K562 (cell line): ENCODE results near the gene FAM83G. TPM values are rescaled to one million over a fixed set of nuclear protein-coding genes. Genes with fewer than 3 reads are reported as not detected.

ENCODE experiments used
- ATAC-seq: fragments of 200-7000 bp; cut with Tn5 transposase; 3 replicates; pipeline ENCODE4 v1.9.1; 2020; ENCODE audit warnings: moderate library complexity
- BruUV-seq: library from RNA; stranded (reverse); fragments of 400-500 nt; replicated peaks from 2 replicates; lab custom pipeline; 2021; lab: Mats Ljungman, UMichigan
- CTCF ChIA-PET: fragments of 300-600 bp; formaldehyde crosslinking; extraction: SDS; loops from one replicate; lab custom pipeline; 2021; ENCODE audit warnings: low intra/inter-chr PET ratio; lab: Yijun Ruan, JAX
- POLR2A ChIA-PET: fragments of 300-600, 350-650 bp; sonication (Branson Sonifier 250); formaldehyde crosslinking; extraction: SDS; loops from one replicate; lab custom pipeline; 2021; ENCODE audit warnings: antibody characterized with exemption, inconsistent platforms; lab: Yijun Ruan, JAX
- DNase-seq, 4 experiments: peaks; one replicate each; pipeline versions ENCODE4 v3.0.0 to v3.0.0-alpha.2; 2011 to 2018; ENCODE audit warnings: low spot score in 3 of 4, mixed read lengths in 3 of 4; ENCODE audit errors: extremely low read depth in 1 of 4
- FAIRE-seq: peaks from 2 replicates; lab custom pipeline; 2011; peaks lifted over from hg19 to GRCh38; lab: Jason Lieb, UNC
- H2AFZ ChIP-seq: 2 replicates; pipeline ENCODE4 v1.6.0; 2011; ENCODE audit warnings: low read depth, low read length, control low read depth, inconsistent platforms
- H3K27ac ChIP-seq: fragments of 200-600 bp; 3 replicates; pipeline ENCODE4 v1.8.0; 2011; ENCODE audit warnings: low read depth, mild to moderate bottlenecking, control low read depth, inconsistent platforms, low read length, moderate library complexity, mixed read lengths; ENCODE audit errors: extremely low read depth
- H3K27me3 ChIP-seq, 2 experiments: fragments of 300-600 bp in 1 of 2; 2 replicates in 1 of 2; 3 replicates in 1 of 2; pipeline versions ENCODE4 v1.6.0 to v1.8.0; 2011; ENCODE audit warnings: inconsistent platforms in 2 of 2, low read length in 2 of 2, mild to moderate bottlenecking in 1 of 2, mixed read lengths in 1 of 2, moderate library complexity in 1 of 2; ENCODE audit not compliant: control insufficient read depth in 2 of 2, insufficient read depth in 2 of 2
- H3K36me3 ChIP-seq: fragments of 300-600 bp; 3 replicates; pipeline ENCODE4 v1.8.0; 2011; ENCODE audit warnings: mild to moderate bottlenecking, low read length, inconsistent platforms; ENCODE audit not compliant: control insufficient read depth, insufficient read depth
- H3K4me1 ChIP-seq, 2 experiments: fragments of 200-600 bp in 1 of 2; replicated peaks in 1 of 2; 2 replicates in 1 of 2; 3 replicates in 1 of 2; pipeline versions ENCODE4 v1.5.1 to v1.8.0; 2011; ENCODE audit warnings: inconsistent platforms in 2 of 2, low read length in 2 of 2, mild to moderate bottlenecking in 1 of 2, mixed read lengths in 1 of 2, moderate library complexity in 1 of 2; ENCODE audit not compliant: control insufficient read depth in 2 of 2, insufficient read depth in 2 of 2
- H3K4me2 ChIP-seq: 2 replicates; pipeline ENCODE4 v1.6.1; 2011; ENCODE audit warnings: low read length, control low read depth, inconsistent platforms, mixed read lengths; ENCODE audit not compliant: insufficient read depth
- H3K4me3 ChIP-seq: fragments of 200-600 bp; sonication (generic), shearing (Covaris generic); 2 replicates; pipeline ENCODE4 v1.5.1; 2016; ENCODE audit warnings: control low read depth, inconsistent platforms
- H3K79me2 ChIP-seq: fragments of 200-600 bp; 3 replicates; pipeline ENCODE4 v1.8.0; 2011; ENCODE audit warnings: low read length, inconsistent platforms; ENCODE audit not compliant: control insufficient read depth, insufficient read depth
- H3K9ac ChIP-seq, 2 experiments: 2 replicates each; pipeline versions ENCODE4 v1.6.0 to v1.6.1; 2011; ENCODE audit warnings: low read depth in 2 of 2, low read length in 2 of 2, control low read depth in 1 of 2, inconsistent platforms in 1 of 2, mild to moderate bottlenecking in 1 of 2, mixed read lengths in 1 of 2; ENCODE audit not compliant: insufficient read depth in 1 of 2
- H3K9me1 ChIP-seq: one replicate; pipeline ENCODE4 v1.6.0; 2011; ENCODE audit warnings: inconsistent platforms, mild to moderate bottlenecking, low read length, moderate library complexity; ENCODE audit not compliant: control insufficient read depth, insufficient read depth
- H3K9me3 ChIP-seq: replicated peaks from 2 replicates; pipeline ENCODE4 v1.5.1; 2011; ENCODE audit warnings: low read depth, low read length, inconsistent platforms; ENCODE audit not compliant: control insufficient read depth, insufficient read depth
- H4K20me1 ChIP-seq: replicated peaks from 2 replicates; pipeline ENCODE4 v1.6.1; 2011; ENCODE audit warnings: low read length, inconsistent platforms, mixed read lengths; ENCODE audit not compliant: control insufficient read depth, insufficient read depth
- CBX8 ChIP-seq: fragments of 200-600 bp; sonication (generic); IDR thresholded peaks from 2 replicates; pipeline ENCODE4 v1.6.1; 2012; ENCODE audit warnings: borderline replicate concordance, mixed run types, low read depth, mild to moderate bottlenecking, moderate library complexity, mixed read lengths, low read length, control low read depth, inconsistent platforms; ENCODE audit not compliant: poor library complexity, severe bottlenecking; ENCODE audit errors: extremely low read depth
- CREB1 ChIP-seq, 2 experiments: sonication (generic) in 1 of 2; formaldehyde crosslinking in 1 of 2; IDR thresholded peaks; 2 replicates each; pipeline versions ENCODE4 v1.6.1 to v1.8.0; 2012 to 2022; ENCODE audit warnings: inconsistent platforms in 1 of 2, mild to moderate bottlenecking in 1 of 2, missing genetic modification reagents in 1 of 2, moderate library complexity in 1 of 2
- CREBBP ChIP-seq: IDR thresholded peaks from one replicate; pipeline ENCODE4 v1.6.1; 2012; ENCODE audit warnings: low read depth, mild to moderate bottlenecking, control low read depth, inconsistent platforms, low read length
- ZNF655 ChIP-seq: fragments of 250-450 bp; sonication (Bioruptor Pico); IDR thresholded peaks from 2 replicates; pipeline ENCODE4 v1.5.0; 2021
- WGBS: fragments of 100-300 bp; shearing (Covaris generic); methylation state at CpG from one replicate; pipeline ENCODE4 v1.1.6; 2016; ENCODE audit warnings: low coverage, mixed read lengths; ENCODE audit not compliant: insufficient coverage; ENCODE audit errors: missing lambda C conversion rate; 5-methylcytosine and 5-hydroxymethylcytosine counted together
- in situ Hi-C: fragments of 300-500 bp; cut with MboI; formaldehyde crosslinking; loops from 4 replicates; pipeline ENCODE4 v1.15.0; 2018; ENCODE audit warnings: inconsistent platforms, mixed read lengths
- intact Hi-C: fragments of 100-400 bp; cut with micrococcal nuclease; formaldehyde crosslinking; loops from 2 replicates; pipeline ENCODE4 v1.14.2; 2022
- polyA plus RNA-seq, 8 experiments: library from polyadenylated mRNA; depleted of rRNA in 4 of 8; stranded (reverse) in 5 of 8; unstranded in 3 of 8; fragments of >200 nt; fragmentation: Nextera tagmentation in 2 of 8; fragmentation: Illumina TruSeq in 1 of 8; extraction: Ambion mirVana in 2 of 8; extraction: Trizol in 1 of 8; gene quantifications; 2 replicates each; pipeline versions ENCODE4 v1.2.1 to v1.2.3, GENCODE V29; 2011 to 2014; ENCODE audit warnings: inconsistent platforms in 1 of 8, missing spikeins in 1 of 8
- total RNA-seq, 7 experiments: library from RNA; depleted of rRNA in 6 of 7; stranded (reverse); fragments of >200 nt in 6 of 7; fragmentation: Illumina TruSeq in 2 of 7; extraction: Trizol in 2 of 7; gene quantifications; 2 replicates each; pipeline versions ENCODE4 v1.2.1 to v1.2.3, GENCODE V29; 2011 to 2021; ENCODE audit warnings: low replicate concordance in 1 of 7

FAM83G gene
- total and polyA plus RNA-seq, 9 of the 15 experiments (the other 6 are each of a cell fraction or from before 2014, with no cell fraction given), result 0.04 to 10.3 (median 4.5) TPM; not detected in 1

GRCh38 chr17:18944646-18945045 is 59.9 kb downstream of the FAM83G start:
- H4K20me1 ChIP-seq, result no peaks in the 10 kb centered on the region
- FAIRE-seq, result no peak
- in situ Hi-C loops, result no loop called here
- no peaks in the 10 kb centered on the region for H3K79me2 ChIP-seq
- no peak overlapping the region for H3K4me3 ChIP-seq
- WGBS, result 8% methylated on average over 5 of the region's 5 CpGs
- no peaks in the 10 kb centered on the region for H3K36me3 ChIP-seq
- no peak for ATAC-seq
- no peaks in the 10 kb centered on the region for H3K9me3 ChIP-seq
- no peak for DNase-seq
- no peak overlapping the region for H3K9ac ChIP-seq
- ChIA-PET POLR2A (no interaction called here), CTCF (no interaction called here)
- peak; percentile 19 for TF ChIP-seq CBX8
- TF ChIP-seq CREBBP, result no peak
- no peak for TF ChIP-seq ZNF655 (CRISPR knock-in tag)
- TF ChIP-seq CREB1 (IDR thresholded peaks at IDR 0.05), result no peak
- no peak for TF ChIP-seq CREB1 (CRISPR knock-in tag; IDR thresholded peaks at IDR 0.05)
- peaks cover 16 to 33% of the 10 kb centered on the region in 2 experiments; a peak in 4 of 5 replicates for H3K27me3 ChIP-seq
- no peak overlapping the region for H3K4me2 ChIP-seq
- no peaks in the 10 kb centered on the region for H3K9me1 ChIP-seq
- BruUV-seq, result no TSS peak
- H2AFZ ChIP-seq, result no peak overlapping the region
- H3K27ac ChIP-seq, result no peak overlapping the region
- no peaks in the 10 kb centered on the region; a peak in 1 of 5 replicates for H3K4me1 ChIP-seq
- intact Hi-C loops, result no loop called here
